Heart right ventricle (tissue), 16 donors: ENCODE data around the gene HEPACAM. TPM values are rescaled to one million over a fixed set of nuclear protein-coding genes. Genes with fewer than 3 reads are reported as not detected.

Experiments used
- ATAC-seq, 8 donors: fragments of 200-7000 bp; cut with Tn5 transposase; one replicate each; pipeline ENCODE4 v1.9.1; 2020; ENCODE audit warnings: mild to moderate bottlenecking in 8 of 8, moderate library complexity in 8 of 8, moderate number of reproducible peaks in 1 of 8
- DNase-seq, 2 donors: peaks; one replicate each; pipeline ENCODE4 v3.0.0-alpha.2; 2020
- H3K27ac ChIP-seq, 10 donors: fragments of 200-600 bp; sonication (generic) in 2 of 10; one replicate each; pipeline versions ENCODE4 v1.5.0 to v1.8.0; 2020 to 2022; ENCODE audit warnings: mild to moderate bottlenecking in 3 of 10
- H3K27me3 ChIP-seq, 7 donors: fragments of 200-600 bp; one replicate each; pipeline ENCODE4 v1.8.0; 2021 to 2022; ENCODE audit warnings: mild to moderate bottlenecking in 2 of 7
- H3K36me3 ChIP-seq, 9 donors: fragments of 200-600 bp; sonication (generic) in 1 of 9; one replicate each; pipeline versions ENCODE4 v1.5.0 to v1.8.0; 2020 to 2022; ENCODE audit warnings: mild to moderate bottlenecking in 2 of 9
- H3K4me1 ChIP-seq, 9 donors: fragments of 200-600 bp; sonication (generic) in 1 of 9; one replicate each; pipeline versions ENCODE4 v1.5.0 to v1.8.0; 2020 to 2022; ENCODE audit warnings: mild to moderate bottlenecking in 4 of 9
- H3K4me3 ChIP-seq, 10 donors: fragments of 200-600 bp; sonication (generic) in 2 of 10; one replicate each; pipeline versions ENCODE4 v1.5.0 to v1.8.0; 2020 to 2022; ENCODE audit warnings: mild to moderate bottlenecking in 7 of 10, moderate library complexity in 2 of 10
- H3K9me3 ChIP-seq, 11 donors: fragments of 200-600 bp in 10 of 11; sonication (generic) in 2 of 11; one replicate each; pipeline versions ENCODE4 v1.5.0 to v1.8.0; 2013 to 2022; ENCODE audit warnings: mild to moderate bottlenecking in 2 of 11, control low read depth in 1 of 11, moderate library complexity in 1 of 11
- WGBS, 2 donors: extraction: QIAGEN DNeasy Blood & Tissue Kit; methylation state at CpG; one replicate each; pipeline ENCODE4 v1.1.7; 2013; ENCODE audit warnings: inconsistent platforms in 1 of 2; 5-methylcytosine and 5-hydroxymethylcytosine counted together
- intact Hi-C, 10 donors: fragments of 100-400 bp; cut with DNase I; formaldehyde crosslinking; loops; one replicate each; pipeline versions ENCODE4 v1.11.1 to v1.14.2; 2022
- polyA plus RNA-seq, 2 donors: library from polyadenylated mRNA; stranded (reverse); fragments of 200-250 nt; gene quantifications; one replicate each; pipeline ENCODE4 v1.2.3, GENCODE V29; 2013
- total RNA-seq, 10 donors: library from RNA; stranded (reverse); fragmentation: NEBNext Ultra II Directional in 3 of 10; extraction: Animal tissue kit (Norgen Biotek cat#: 25700) in 3 of 10; gene quantifications; one replicate each; pipeline versions ENCODE4 v1.2.1 to v1.2.4, GENCODE V29; 2021 to 2023
- TF ChIP-seq, protein P1 (sequence below), 9 donors: fragments of 200-600 bp; sonication (generic) in 2 of 9; IDR thresholded peaks; one replicate each; pipeline versions ENCODE4 v1.5.0 to v1.8.0; 2021 to 2022; ENCODE audit warnings: antibody characterized with exemption in 9 of 9, mild to moderate bottlenecking in 5 of 9, moderate library complexity in 1 of 9
- donor health status: Arrhythmogenic right ventricular cardiomyopathy.
- donor health status: ischemic (EF 13 %, LVEDD 7.1; RV severe dilation, severe dysfunction).
- donor health status: healthy with polysubstance abuse.
- donor health status: DM: no; HTN: yes; CAD: no.
- donor health status: DM: no; HTN: no; CAD: no.
- donor health status: ischemic (EF 25% LVEDD 6.9; RV normal size, moderate dysfunction).
- donor health status: ischemic (EF 25% LVEDD 5.7; RV mildly dilated, moderate dysfunction).
- donor health status: healthy.
- donor health status: DM: yes; HTN: yes; CAD: no.
- donor health status: Ischemic cardiomyopathy.
- donor health status: ischemic (EF 35%, LVEDD 5.7; RV mildly dilated, moderate dysfunction).
- donor health status: nonischemic (EF 11% LVEDD 7.7; RV severe dilation, severe dysfunction).
- donor health status: DM: yes; HTN: yes; CAD: no.
- donor health status: PGD.
- donor health status: ischemic (EF 29% LVEDD 5.4; RV normal size, mild dysfunction).
- donor health status: nonischemic (EF 23%, LVEDD 6.1; RV moderate dilation, normal function).

HEPACAM gene
- total and polyA plus RNA-seq, 12 donors: 0.12 to 1.3 (median 0.35) TPM; not detected in 2

DNA sequence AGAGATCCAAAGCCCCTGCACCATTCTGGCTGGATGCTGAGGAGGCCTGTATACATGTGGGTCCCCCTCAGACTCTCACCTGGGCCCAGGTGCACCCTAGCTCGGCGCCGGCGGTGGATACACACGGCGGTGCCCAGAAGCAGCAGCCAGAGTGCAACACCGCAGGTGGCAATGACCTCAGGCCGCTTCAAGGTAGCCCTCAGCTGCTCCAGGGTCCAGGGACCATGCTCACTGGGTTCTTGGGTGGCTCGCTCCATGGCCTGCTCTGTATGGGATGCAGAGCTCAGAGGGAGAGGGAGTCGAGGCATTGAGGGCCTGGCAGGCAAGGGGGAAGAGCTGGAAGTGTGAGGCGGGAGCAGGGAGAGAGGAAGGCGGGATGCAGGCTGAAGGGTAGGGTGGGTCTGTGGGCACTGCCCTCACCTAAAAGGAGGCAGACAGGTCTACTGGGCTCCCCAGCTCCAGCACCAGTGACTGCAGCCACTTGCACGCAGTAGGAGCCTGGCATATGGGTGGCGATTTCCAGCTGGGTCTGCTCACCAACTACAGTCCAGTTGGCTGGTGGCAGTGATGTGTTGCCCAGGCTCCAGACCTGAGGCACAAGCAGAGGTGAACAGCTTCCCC is 42.0 kb downstream of the HEPACAM start:
- intact Hi-C loops: no loop called here
- H3K9me3 ChIP-seq: no peaks in the 10 kb centered on the region
- no peak for ATAC-seq
- H3K4me1 ChIP-seq: peaks cover 14 to 92% (median 60%) of the 10 kb centered on the region in 9 donors
- WGBS, 2 donors: 86 to 87% methylated on average over 14 of the region's 14 CpGs
- peak overlapping the region in 4 of 10 donors; percentile 51 to 65 (median 56) for H3K4me3 ChIP-seq
- no peaks in the 10 kb centered on the region for H3K27me3 ChIP-seq
- H3K36me3 ChIP-seq: peaks cover 0 to 61% (median 0%) of the 10 kb centered on the region in 9 donors
- TF ChIP-seq, protein P1, sequence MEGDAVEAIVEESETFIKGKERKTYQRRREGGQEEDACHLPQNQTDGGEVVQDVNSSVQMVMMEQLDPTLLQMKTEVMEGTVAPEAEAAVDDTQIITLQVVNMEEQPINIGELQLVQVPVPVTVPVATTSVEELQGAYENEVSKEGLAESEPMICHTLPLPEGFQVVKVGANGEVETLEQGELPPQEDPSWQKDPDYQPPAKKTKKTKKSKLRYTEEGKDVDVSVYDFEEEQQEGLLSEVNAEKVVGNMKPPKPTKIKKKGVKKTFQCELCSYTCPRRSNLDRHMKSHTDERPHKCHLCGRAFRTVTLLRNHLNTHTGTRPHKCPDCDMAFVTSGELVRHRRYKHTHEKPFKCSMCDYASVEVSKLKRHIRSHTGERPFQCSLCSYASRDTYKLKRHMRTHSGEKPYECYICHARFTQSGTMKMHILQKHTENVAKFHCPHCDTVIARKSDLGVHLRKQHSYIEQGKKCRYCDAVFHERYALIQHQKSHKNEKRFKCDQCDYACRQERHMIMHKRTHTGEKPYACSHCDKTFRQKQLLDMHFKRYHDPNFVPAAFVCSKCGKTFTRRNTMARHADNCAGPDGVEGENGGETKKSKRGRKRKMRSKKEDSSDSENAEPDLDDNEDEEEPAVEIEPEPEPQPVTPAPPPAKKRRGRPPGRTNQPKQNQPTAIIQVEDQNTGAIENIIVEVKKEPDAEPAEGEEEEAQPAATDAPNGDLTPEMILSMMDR (IDR thresholded peaks at IDR 0.05): no peak
- DNase-seq: no peak
- H3K27ac ChIP-seq: peak overlapping the region in 6 of 10 donors; percentile 7 to 95 (median 85)

DNA sequence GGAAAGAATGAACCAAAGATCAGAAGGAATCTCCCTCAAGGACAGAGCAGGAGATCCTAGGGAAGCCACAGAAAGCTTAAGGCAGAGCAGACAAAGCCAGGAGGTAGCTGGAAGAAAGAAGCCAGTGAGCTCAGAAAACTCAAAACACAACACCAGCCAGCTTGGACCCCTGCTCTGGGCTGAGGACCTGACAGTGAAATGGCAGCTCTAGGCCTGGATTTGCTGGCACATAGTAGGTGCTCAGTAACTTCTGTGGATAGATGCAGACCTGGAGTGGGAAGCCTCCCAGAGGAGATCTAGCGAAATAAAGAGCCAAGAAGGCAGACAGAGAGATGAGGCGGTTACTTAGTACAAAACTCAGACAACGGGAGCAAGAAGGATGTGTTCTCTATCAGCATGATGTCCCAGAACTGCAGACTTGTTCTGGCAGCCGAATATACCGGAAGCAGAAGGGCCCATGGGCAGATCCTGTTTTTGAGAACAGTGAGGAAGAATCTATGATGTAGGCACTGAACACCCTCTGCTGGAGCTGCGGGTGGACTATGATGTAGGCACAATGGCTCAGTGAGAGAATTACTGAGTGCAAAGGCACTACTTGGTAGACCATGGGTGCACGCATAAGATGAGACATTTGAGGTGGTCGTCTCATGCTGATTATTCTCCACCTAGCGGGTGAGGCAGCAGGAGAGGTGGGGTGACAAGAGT is 42.9 kb downstream of the HEPACAM start:
- Histone ChIP-seq H3K4me3 (no peak overlapping the region), H3K4me1 (peaks cover 5 to 92% (median 53%) of the 10 kb centered on the region in 9 donors), H3K27ac (peak overlapping the region in 7 of 10 donors; percentile 1 to 95 (median 40)), H3K36me3 (peaks cover 0 to 71% (median 0%) of the 10 kb centered on the region in 9 donors), H3K27me3 (no peaks in the 10 kb centered on the region), H3K9me3 (no peaks in the 10 kb centered on the region)
- intact Hi-C loops: no loop called here
- ATAC-seq (peak in 1 of 8 donors; percentile 6), DNase-seq (no peak)
- WGBS, 2 donors: 65 to 69% methylated on average over 9 of the region's 9 CpGs
- TF ChIP-seq, protein P1 (IDR thresholded peaks at IDR 0.05): peak in 1 of 9 donors; percentile 9

DNA sequence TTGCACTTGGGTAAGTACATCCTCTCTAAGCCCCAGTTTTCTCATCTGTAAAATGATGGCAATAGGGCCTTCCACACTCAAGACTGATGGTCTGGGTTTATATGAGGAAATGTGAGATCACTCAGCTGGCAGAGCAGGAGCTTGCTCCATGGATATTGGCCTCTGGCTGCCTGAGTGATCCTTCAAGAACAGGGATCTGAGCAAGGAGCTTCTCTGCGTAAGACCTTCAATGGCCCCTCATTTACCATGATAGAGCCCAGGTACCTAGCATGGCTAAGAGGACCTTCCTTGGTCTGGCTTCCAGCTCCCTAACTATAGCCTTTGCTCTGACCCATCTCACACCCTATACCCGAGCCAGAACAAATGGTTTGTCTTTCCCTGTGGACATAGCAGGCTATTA is 43.7 kb downstream of the HEPACAM start:
- WGBS, 2 donors: 74 to 78% methylated on average over 2 of the region's 2 CpGs
- no peak overlapping the region for H3K4me3 ChIP-seq
- intact Hi-C loops: no loop called here
- peaks cover 0 to 78% (median 0%) of the 10 kb centered on the region in 9 donors for H3K36me3 ChIP-seq
- no peak for DNase-seq
- TF ChIP-seq, protein P1 (IDR thresholded peaks at IDR 0.05): no peak
- peaks cover 5 to 86% (median 46%) of the 10 kb centered on the region in 9 donors for H3K4me1 ChIP-seq
- no peak for ATAC-seq
- H3K9me3 ChIP-seq: no peaks in the 10 kb centered on the region
- H3K27me3 ChIP-seq: no peaks in the 10 kb centered on the region
- H3K27ac ChIP-seq: peak overlapping the region in 6 of 10 donors; percentile 1 to 95 (median 48)

DNA sequence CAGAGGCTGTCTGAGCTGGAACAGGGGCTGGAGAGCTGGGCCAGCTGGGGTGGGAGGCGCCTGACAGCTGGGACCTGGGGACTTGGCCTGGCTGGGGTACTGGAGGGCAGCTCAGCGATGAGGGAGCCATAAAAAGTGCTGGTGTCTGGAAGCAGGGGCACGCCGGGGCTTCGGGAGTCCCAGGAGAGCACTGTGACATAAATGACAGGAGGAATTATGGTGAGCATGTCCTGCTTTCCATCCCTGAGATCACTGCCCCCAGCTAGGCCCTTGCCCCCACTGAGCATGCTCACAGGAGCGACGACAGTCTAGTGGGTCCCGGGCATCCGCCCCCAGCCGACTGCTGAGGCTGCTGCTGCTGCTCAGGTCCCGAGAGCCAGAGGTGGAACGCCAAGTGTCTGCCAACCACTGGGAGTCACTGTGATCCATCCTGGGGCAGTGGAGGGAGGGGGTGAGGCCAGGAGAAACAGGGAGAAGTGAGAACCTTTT is 44.4 kb downstream of the HEPACAM start:
- ATAC-seq (peak; percentile 5 to 56 (median 32)), DNase-seq (peak in 1 of 2 donors; percentile 60)
- peaks cover 5 to 82% (median 42%) of the 10 kb centered on the region in 9 donors for H3K4me1 ChIP-seq
- H3K9me3 ChIP-seq: no peaks in the 10 kb centered on the region
- peaks cover 0 to 78% (median 0%) of the 10 kb centered on the region in 9 donors for H3K36me3 ChIP-seq
- H3K27me3 ChIP-seq: peaks cover 0 to 5% (median 0%) of the 10 kb centered on the region in 7 donors
- intact Hi-C loops: no loop called here
- 38 to 45% methylated on average over 12 of the region's 12 CpGs for WGBS, 2 donors
- H3K27ac ChIP-seq: peak overlapping the region in 6 of 10 donors; percentile 10 to 95 (median 34)
- TF ChIP-seq, protein P1 (IDR thresholded peaks at IDR 0.05): no peak
- no peak overlapping the region for H3K4me3 ChIP-seq
